ENCODE data around the gene SUCLA2. TPM values are rescaled to one million over a fixed set of nuclear protein-coding genes. Genes with fewer than 3 reads are reported as not detected.

Gene SUCLA2
- 10 to 100 TPM; 44.0 to 44.4 TPM for total RNA-seq

DNA sequence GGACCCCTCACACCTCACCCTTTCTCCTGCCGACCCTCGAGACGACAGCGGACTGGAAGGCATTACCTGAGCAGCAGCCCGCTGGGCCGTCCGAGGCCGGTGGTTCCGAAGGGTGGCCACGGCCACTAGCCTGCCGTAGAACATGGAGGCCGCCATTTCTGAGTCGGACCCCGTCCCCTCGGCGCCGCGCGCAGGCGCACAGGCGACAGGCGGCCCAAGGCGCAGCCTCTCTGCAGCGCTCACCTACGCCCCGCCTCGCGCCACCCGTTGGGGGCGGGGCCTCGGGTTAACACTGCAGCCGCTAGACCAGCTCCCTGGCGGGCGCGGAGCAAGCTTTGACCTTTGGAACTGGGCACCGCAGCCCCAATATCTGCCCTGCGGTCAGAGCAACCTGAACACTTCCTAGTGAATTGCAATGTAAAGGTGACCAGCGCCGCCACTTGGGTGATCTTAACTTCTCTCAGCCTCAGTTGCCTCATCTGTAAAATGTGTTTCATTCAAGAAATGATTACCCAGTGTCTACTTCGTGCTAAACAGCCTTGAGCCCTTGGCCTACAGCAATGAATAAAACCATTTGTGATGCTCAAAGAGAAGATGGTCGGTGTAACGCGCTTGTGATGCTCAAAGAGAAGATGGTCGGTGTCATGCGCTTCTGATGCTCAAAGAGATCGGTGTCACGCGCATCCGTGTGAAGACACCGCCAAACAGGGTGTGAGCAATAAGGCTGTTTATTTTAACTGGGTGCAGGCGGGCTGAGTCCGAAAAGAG lies at the start of gene SUCLA2:
TSS of gene SUCLA2 (minus strand) at position 160 of the 768 bp plus-strand sequence. CDS start at position 156, 4 bp downstream.
- peak within 1 kb of the TSS; percentile 81 for H3K27ac Mint-ChIP-seq
- H3K4me3 Mint-ChIP-seq, result peak within 1 kb of the TSS; percentile 94
- no peaks in the 10 kb centered on the region for H3K27me3 Mint-ChIP-seq (ENCODE audit: low read depth)
- intact Hi-C loops (cut with micrococcal nuclease), result loop anchor here (1.0 kb wide), 5 partner anchors 36 to 531 kb away; partner anchors contain the start of genes MED4, NUDT15 and RB1
- H3K4me1 Mint-ChIP-seq (ENCODE audit: low read depth), result peaks cover 31% of the 10 kb centered on the region
- CTCF ChIA-PET, result interaction anchor here (0.8 kb wide), 1 partner anchor 581 kb away, joined by 3 read pairs; no protein-coding TSS in a partner anchor
- peak; percentile 92 for DNase-seq
- no peaks in the 10 kb centered on the region for H3K9me3 Mint-ChIP-seq
- peaks cover 5% of the 10 kb centered on the region for H3K36me3 Mint-ChIP-seq (ENCODE audit: low read depth)

DNA sequence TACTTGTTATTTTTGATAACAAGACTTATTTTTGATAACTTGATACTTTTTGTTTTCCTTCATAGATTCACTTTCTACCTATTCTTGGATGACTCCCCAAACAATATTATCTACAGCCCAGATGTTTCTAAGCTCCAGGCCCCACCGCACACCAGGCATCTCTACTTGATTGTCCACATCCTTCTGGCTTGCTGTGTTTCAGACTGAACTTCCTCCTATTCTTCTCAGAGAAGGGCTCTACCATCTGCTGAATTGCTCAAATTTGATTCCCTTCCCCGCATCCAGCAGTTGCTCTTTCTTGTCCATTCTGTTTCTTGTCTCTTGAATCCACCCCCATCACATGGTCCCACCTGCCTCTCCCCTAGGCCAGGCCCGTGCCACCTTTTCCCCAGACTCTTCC lies 49.5 kb upstream of the SUCLA2 start:
- H3K36me3 Mint-ChIP-seq (ENCODE audit: low read depth), result peaks cover 28% of the 10 kb centered on the region

DNA sequence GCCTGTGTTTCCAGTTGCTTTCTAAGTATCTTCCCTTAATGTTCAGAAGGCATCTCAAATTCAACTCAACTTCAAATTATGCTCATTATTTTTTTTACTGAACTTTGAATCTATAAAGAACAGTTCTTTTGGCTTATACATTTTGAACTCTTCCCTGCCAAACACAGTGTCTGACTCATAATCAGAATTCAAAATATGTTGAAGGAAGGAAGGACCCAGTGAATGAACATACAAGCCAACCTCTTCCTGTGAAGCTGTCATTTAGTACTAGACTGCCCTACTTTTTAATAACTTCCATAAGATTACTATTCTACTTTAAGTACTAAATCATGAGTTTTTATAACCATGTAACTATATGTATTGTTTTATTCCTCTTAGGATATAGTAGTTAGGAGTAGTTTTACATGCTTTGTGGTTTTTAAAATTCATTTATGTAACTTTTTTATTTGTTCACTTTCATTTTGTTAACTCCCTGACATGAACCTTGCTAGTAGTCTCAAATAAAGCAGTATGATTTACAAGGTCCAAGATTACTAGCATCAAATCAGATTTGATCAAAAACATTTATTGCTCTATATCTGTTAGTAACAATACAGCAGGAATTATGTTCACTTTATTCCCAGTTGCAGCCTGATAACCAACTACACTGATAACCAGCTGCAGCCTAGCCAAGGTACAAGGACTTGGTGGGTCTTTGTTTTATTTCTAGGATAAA lies 42.9 kb upstream of the SUCLA2 start:
- no peak for DNase-seq
- H3K4me1 Mint-ChIP-seq (ENCODE audit: low read depth), result peaks cover 39% of the 10 kb centered on the region
- CTCF ChIA-PET, result no interaction called here
- no peaks in the 10 kb centered on the region for H3K9me3 Mint-ChIP-seq
- H3K36me3 Mint-ChIP-seq (ENCODE audit: low read depth), result peaks cover 27% of the 10 kb centered on the region
- no peak overlapping the region for H3K4me3 Mint-ChIP-seq
- H3K27ac Mint-ChIP-seq, result peak overlapping the region; percentile 80
- intact Hi-C loops (cut with micrococcal nuclease), result loop anchor here (1.0 kb wide), 1 partner anchor 725 kb away; no protein-coding TSS in a partner anchor
- no peaks in the 10 kb centered on the region for H3K27me3 Mint-ChIP-seq (ENCODE audit: low read depth)

More for the DNA sequence above, 49.5 kb upstream of the SUCLA2 start:
- Mint-ChIP-seq H3K4me3 (no peak overlapping the region), H3K4me1 (ENCODE audit: low read depth) (no peaks in the 10 kb centered on the region), H3K9me3 (no peaks in the 10 kb centered on the region), H3K27me3 (ENCODE audit: low read depth) (no peaks in the 10 kb centered on the region), H3K27ac (no peak overlapping the region)
- DNase-seq, result no peak
- intact Hi-C loops (cut with micrococcal nuclease), result no loop called here
- CTCF ChIA-PET, result interaction anchor here (3.4 kb wide), 1 partner anchor 13 kb away, joined by 16 read pairs; the partner anchor contains the start of gene NUDT15

DNA sequence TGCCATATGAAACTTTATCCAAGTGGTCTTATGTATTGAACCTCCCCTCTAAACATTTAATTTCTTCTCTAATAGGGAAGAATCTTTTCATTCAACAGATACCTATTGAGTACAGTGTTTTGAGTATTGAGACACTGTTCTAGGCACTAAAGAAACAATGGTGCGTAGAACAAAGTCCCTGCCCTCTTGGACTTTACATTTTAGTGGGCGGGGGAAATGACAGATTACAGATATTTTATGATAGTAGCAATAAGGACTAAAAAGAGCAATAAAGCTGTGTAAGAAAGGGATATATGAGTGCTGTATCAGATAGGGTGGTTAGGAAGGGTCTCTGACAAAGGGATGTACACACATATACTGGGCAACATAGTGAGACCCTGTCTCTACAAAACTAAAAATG lies 41.8 kb upstream of the SUCLA2 start:
- CTCF ChIA-PET, result no interaction called here
- Mint-ChIP-seq H3K27me3 (ENCODE audit: low read depth) (no peaks in the 10 kb centered on the region), H3K9me3 (no peaks in the 10 kb centered on the region), H3K36me3 (ENCODE audit: low read depth) (peaks cover 30% of the 10 kb centered on the region), H3K4me1 (ENCODE audit: low read depth) (peaks cover 47% of the 10 kb centered on the region), H3K27ac (peak overlapping the region; percentile 80), H3K4me3 (no peak overlapping the region)
- intact Hi-C loops (cut with micrococcal nuclease), result loop anchor here (1.0 kb wide), 1 partner anchor 726 kb away; no protein-coding TSS in a partner anchor
- no peak for DNase-seq

DNA sequence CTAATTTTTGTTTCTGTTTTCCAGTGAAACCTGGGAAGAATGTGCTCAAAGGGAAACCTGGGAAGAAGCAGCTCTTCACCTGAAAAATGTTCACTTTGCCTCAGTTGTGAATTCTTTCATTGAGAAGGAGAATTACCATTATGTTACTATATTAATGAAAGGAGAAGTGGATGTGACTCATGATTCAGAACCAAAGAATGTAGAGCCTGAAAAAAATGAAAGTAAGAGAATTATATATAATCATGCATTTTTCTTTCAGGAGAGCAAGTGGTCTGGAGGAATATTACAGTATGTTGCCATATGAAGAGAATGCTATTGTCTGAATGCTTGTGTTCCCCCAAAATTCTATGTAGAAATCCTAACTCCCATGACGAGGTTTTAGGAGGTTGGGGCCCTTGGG lies 39.8 kb upstream of the SUCLA2 start:
- no peaks in the 10 kb centered on the region for H3K9me3 Mint-ChIP-seq
- no peaks in the 10 kb centered on the region for H3K27me3 Mint-ChIP-seq (ENCODE audit: low read depth)
- peaks cover 25% of the 10 kb centered on the region for H3K36me3 Mint-ChIP-seq (ENCODE audit: low read depth)
- CTCF ChIA-PET, result interaction anchor here (1.4 kb wide), 1 partner anchor 54 kb away, joined by 6 read pairs; the partner anchor contains the start of gene MED4
- peaks cover 57% of the 10 kb centered on the region for H3K4me1 Mint-ChIP-seq (ENCODE audit: low read depth)
- intact Hi-C loops (cut with micrococcal nuclease), result no loop called here
- H3K27ac Mint-ChIP-seq, result peak overlapping the region; percentile 19
- H3K4me3 Mint-ChIP-seq, result no peak overlapping the region
- no peak for DNase-seq

DNA sequence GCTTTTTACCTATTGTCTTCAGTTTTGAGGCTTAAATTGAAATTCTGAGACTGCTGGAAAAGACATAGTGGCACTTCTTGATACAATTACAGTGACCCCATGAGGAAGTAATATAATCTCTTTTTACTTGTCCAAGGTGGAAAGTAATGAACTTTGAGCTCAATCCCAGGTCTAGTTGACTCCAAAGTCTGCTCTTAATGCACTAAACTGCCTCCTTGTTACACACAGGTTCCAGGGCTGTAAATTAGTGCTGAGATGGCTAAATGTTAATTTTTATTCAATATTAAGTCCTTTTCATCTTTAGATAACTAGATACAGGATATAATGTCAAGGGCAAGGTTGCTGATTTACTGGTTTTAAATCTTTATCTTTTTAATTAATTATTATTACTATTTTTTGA lies 39.0 kb upstream of the SUCLA2 start:
- CTCF ChIA-PET, result interaction anchor here (1.4 kb wide), 1 partner anchor 55 kb away, joined by 6 read pairs; the partner anchor contains the start of gene MED4
- H3K4me1 Mint-ChIP-seq (ENCODE audit: low read depth), result peaks cover 57% of the 10 kb centered on the region

DNA sequence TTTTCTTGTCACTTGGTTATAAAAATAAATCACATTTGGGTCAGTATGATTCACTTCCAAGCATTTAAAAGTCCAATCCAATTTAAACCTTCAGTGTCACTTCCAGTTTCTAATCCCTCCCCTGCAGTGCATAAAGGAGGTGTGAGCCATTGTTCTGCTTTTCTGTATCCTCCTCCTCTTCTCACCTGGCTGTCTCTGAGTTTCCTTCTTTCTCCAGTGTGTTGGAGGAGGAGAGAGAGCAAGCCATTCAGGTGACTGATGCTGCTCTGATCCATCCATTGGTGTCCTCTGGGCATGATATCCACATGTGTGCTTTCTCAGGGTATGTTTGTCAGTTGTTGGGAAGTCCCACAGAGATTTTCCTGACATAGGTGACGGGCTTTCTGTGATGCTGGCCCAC lies 37.7 kb upstream of the SUCLA2 start:
- H3K27me3 Mint-ChIP-seq (ENCODE audit: low read depth), result no peaks in the 10 kb centered on the region
- peak overlapping the region; percentile 95 for H3K4me3 Mint-ChIP-seq
- CTCF ChIA-PET, result interaction anchor here (0.9 to 2.4 kb wide), 12 partner anchors 8 to 238 kb away, joined by 3 to 23 read pairs (median 4); partner anchors contain the start of gene MED4
- DNase-seq, result peak; percentile 23
- peaks cover 25% of the 10 kb centered on the region for H3K36me3 Mint-ChIP-seq (ENCODE audit: low read depth)
- no peaks in the 10 kb centered on the region for H3K9me3 Mint-ChIP-seq
- peaks cover 53% of the 10 kb centered on the region for H3K4me1 Mint-ChIP-seq (ENCODE audit: low read depth)
- H3K27ac Mint-ChIP-seq, result peak overlapping the region; percentile 95
- intact Hi-C loops (cut with micrococcal nuclease), result loop anchor here (1.0 to 10.0 kb wide), 10 partner anchors 28 to 1459 kb away; partner anchors contain the start of genes FNDC3A, ITM2B and PHF11

More for the DNA sequence above, 39.0 kb upstream of the SUCLA2 start:
- intact Hi-C loops (cut with micrococcal nuclease), result no loop called here
- H3K27ac Mint-ChIP-seq, result peak overlapping the region; percentile 50
- no peaks in the 10 kb centered on the region for H3K9me3 Mint-ChIP-seq
- no peak overlapping the region for H3K4me3 Mint-ChIP-seq
- H3K36me3 Mint-ChIP-seq (ENCODE audit: low read depth), result peaks cover 22% of the 10 kb centered on the region
- DNase-seq, result no peak
- H3K27me3 Mint-ChIP-seq (ENCODE audit: low read depth), result no peaks in the 10 kb centered on the region

DNA sequence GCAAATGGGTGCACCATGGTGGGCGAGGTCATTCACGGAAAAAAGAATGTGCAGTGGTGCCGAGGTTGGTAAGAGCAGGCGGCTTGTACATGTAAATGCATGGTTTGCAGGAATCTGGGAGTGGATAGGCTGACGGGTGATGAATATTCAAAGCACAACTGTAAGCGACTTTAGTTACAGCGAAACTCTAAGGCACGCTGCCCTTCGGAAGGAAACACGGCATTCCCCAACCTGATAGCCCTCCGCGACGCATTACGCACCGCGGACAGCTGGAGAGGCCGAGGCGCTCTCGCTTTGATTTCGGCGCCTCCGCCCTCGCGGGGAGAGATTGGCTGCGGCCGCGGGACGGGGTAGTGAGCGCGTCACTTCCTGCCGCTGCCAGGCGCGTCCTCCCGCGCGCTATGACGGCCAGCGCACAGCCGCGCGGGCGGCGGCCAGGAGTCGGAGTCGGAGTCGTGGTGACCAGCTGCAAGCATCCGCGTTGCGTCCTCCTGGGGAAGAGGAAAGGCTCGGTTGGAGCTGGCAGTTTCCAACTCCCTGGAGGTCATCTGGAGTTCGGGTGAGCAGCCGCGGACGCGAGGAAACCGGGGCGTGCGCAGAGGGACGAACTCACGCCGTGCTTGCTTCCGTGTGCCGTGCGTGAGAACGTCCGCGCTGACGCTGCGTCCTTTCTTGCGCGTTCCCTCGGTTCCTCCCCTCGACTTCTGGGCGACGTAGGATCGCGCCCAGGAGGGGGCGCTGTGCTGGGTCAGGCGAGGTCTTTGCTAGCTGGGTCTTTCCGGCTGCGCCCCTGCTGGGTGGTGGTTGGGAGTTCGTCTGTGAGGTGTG lies 36.5 kb upstream of the SUCLA2 start, which contains the start of gene NUDT15:
TSS of gene NUDT15 (plus strand) at position 381 of the 828 bp plus-strand sequence. CDS start at position 402, 21 bp downstream.
- peak within 1 kb of the TSS; percentile 95 for H3K4me3 Mint-ChIP-seq
- CTCF ChIA-PET, result interaction anchor here (0.6 to 2.4 kb wide), 22 partner anchors 9 to 537 kb away, joined by 3 to 23 read pairs (median 4); partner anchors contain the start of genes ITM2B and MED4
- H3K4me1 Mint-ChIP-seq (ENCODE audit: low read depth), result peaks cover 42% of the 10 kb centered on the region
- intact Hi-C loops (cut with micrococcal nuclease), result loop anchor here (1.0 to 10.0 kb wide), 18 partner anchors 29 to 1985 kb away; partner anchors contain the start of genes ESD, FNDC3A, ITM2B and MED4
- peak within 1 kb of the TSS; percentile 95 for H3K27ac Mint-ChIP-seq
- H3K36me3 Mint-ChIP-seq (ENCODE audit: low read depth), result peaks cover 24% of the 10 kb centered on the region
- peak; percentile 96 for DNase-seq
- no peaks in the 10 kb centered on the region for H3K9me3 Mint-ChIP-seq
- no peaks in the 10 kb centered on the region for H3K27me3 Mint-ChIP-seq (ENCODE audit: low read depth)

DNA sequence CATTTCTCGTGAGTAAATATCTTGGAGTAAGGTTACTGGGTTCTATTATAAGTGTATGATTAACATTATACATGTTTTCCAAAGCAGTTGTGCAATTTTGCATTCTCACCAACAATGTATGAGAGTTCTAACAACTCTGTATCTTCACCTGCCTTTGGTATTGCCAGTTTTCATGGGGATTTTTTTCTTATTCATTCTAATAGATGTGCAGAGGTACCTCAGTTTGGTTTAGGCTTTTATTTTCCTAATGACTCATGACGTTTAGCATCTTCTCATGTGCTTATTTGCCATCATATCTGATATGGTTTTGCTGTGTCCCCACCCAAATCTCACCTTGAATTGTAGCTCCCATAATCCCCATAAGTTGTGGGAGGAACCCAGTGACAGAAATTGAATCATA lies 28.8 kb upstream of the SUCLA2 start:
- peaks cover 21% of the 10 kb centered on the region for H3K4me1 Mint-ChIP-seq (ENCODE audit: low read depth)
- H3K27me3 Mint-ChIP-seq (ENCODE audit: low read depth), result no peaks in the 10 kb centered on the region
- peaks cover 14% of the 10 kb centered on the region for H3K9me3 Mint-ChIP-seq
- H3K27ac Mint-ChIP-seq, result no peak overlapping the region
- H3K4me3 Mint-ChIP-seq, result no peak overlapping the region
- CTCF ChIA-PET, result no interaction called here
- DNase-seq, result no peak
- intact Hi-C loops (cut with micrococcal nuclease), result loop anchor here (10.0 kb wide), 2 partner anchors 235 to 545 kb away; no protein-coding TSS in a partner anchor
- peaks cover 30% of the 10 kb centered on the region for H3K36me3 Mint-ChIP-seq (ENCODE audit: low read depth)

DNA sequence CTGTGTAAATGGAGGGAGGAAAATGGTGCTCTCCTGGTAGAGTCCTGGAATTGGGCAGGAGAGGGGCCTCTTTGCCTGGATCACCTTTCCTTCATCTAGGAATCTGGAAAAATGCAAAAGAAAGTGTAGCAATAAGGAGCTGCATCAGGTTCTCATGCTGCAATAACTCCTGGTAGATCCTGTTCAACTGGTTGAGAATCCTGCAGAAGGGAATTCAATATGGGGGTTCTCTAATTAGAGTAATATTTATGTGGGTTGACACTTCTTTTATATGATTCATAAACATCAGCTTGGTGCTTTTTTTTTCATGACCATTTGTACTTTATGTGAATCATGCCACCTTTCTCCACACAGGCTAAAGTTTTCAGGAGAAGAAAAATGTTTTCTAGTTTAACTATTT lies 27.0 kb upstream of the SUCLA2 start:
- Mint-ChIP-seq H3K4me1 (ENCODE audit: low read depth) (peaks cover 15% of the 10 kb centered on the region), H3K4me3 (no peak overlapping the region), H3K36me3 (ENCODE audit: low read depth) (peaks cover 25% of the 10 kb centered on the region), H3K27me3 (ENCODE audit: low read depth) (no peaks in the 10 kb centered on the region), H3K9me3 (peaks cover 14% of the 10 kb centered on the region), H3K27ac (no peak overlapping the region)
- CTCF ChIA-PET, result no interaction called here
- DNase-seq, result no peak
- intact Hi-C loops (cut with micrococcal nuclease), result no loop called here

DNA sequence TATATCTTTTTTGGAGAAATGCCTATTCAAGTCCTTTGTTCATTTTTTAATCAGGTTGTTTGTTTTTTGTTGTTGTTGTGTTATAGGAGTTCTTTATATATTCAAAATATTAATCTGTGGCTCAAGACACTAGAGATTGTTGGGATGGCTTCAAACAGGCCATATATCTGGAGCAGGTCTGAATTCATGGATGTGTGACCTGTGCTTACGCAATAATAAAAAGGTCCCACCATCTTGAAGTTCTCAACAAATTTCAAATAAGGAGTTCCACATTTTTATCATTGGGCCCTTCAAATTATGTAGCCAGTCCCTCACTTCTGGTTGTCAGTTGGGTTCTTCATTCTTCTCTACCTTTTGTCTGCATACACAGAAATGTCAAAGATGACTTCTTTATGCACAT lies 18.7 kb upstream of the SUCLA2 start:
- no peak overlapping the region for H3K27ac Mint-ChIP-seq
- no peaks in the 10 kb centered on the region for H3K36me3 Mint-ChIP-seq (ENCODE audit: low read depth)
- intact Hi-C loops (cut with micrococcal nuclease), result no loop called here
- H3K27me3 Mint-ChIP-seq (ENCODE audit: low read depth), result no peaks in the 10 kb centered on the region
- CTCF ChIA-PET, result no interaction called here
- DNase-seq, result no peak
- H3K9me3 Mint-ChIP-seq, result no peaks in the 10 kb centered on the region
- no peaks in the 10 kb centered on the region for H3K4me1 Mint-ChIP-seq (ENCODE audit: low read depth)
- H3K4me3 Mint-ChIP-seq, result no peak overlapping the region

Data from activated naive CD4-positive, alpha-beta T cell treated with anti-CD3 and anti-CD28 coated beads for 36 hours (primary cell).